Large intestine (tissue), 3 donors: Measurements from ENCODE around the gene ZNF580. TPM values are rescaled to one million over a fixed set of nuclear protein-coding genes. Genes with fewer than 3 reads are reported as not detected.
A peak's percentile ranks its signal among the peaks of the same experiment; 100 is the strongest.

ENCODE experiments used
- DNase-seq, 2 donors: peaks; one replicate each; pipeline versions ENCODE4 v3.0.0 to v3.0.0-alpha.2; 2013
- H3K27ac ChIP-seq: one replicate; pipeline ENCODE4 v1.5.1; 2013; ENCODE audit warnings: low read length
- H3K27me3 ChIP-seq: 2 replicates; pipeline ENCODE4 v1.6.1; 2013; ENCODE audit warnings: low read length; ENCODE audit not compliant: control insufficient read depth, insufficient read depth
- H3K36me3 ChIP-seq: 2 replicates; pipeline ENCODE4 v1.6.1; 2013; ENCODE audit warnings: low read length; ENCODE audit not compliant: control insufficient read depth, insufficient read depth
- H3K4me1 ChIP-seq: one replicate; pipeline ENCODE4 v1.6.1; 2013; ENCODE audit warnings: low read length; ENCODE audit not compliant: control insufficient read depth, insufficient read depth
- H3K4me3 ChIP-seq: one replicate; pipeline ENCODE4 v1.5.1; 2013; ENCODE audit warnings: low read length
- H3K9me3 ChIP-seq: one replicate; pipeline ENCODE4 v1.6.1; 2013; ENCODE audit warnings: mild to moderate bottlenecking, low read depth, low read length, moderate library complexity; ENCODE audit not compliant: control insufficient read depth
- WGBS: methylation state at CpG from one replicate; pipeline ENCODE4 v1.1.5; 2013; ENCODE audit warnings: low lambda C conversion rate; ENCODE audit not compliant: insufficient coverage; 5-methylcytosine and 5-hydroxymethylcytosine counted together
- polyA plus RNA-seq: library from polyadenylated mRNA; unstranded; fragments of 120-200 nt; gene quantifications from one replicate; pipeline ENCODE4 v1.2.1, GENCODE V29; 2013

The ZNF580 gene
- polyA plus RNA-seq, 1 donor, result 31.3 TPM

DNA sequence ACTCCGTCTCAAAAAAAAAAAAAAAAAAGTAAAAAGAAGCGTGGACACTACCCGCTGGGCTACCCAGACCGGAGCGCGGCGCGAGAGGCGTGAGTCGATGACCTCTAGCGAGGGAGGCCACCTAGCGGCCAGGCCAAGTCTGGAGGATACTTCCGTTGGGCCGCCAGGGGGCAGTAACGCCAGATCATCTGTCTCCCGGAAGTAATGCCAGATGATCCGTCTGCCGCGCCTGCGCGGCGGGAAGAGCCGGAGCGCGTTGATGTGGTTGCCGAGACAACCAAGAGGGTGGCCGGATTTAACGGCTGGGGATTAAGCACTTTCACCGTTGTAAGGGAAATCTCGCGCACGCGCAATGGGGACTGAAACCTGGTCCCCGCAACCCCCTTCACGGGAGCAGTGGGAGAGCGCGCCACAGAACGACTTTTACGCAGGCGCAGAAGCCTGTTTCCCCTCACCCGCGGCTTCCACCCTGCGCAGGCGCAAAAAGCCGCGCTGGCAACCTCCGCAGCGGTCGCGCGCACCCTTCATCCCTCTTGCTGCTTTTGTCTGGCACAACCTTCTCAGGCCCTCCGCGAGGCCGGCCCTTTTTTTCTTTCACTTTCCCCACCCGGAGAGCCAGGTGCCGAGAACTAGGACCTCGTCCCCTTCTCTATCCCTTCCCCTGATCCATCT, 13.0 kb downstream of the ZNF580 start:
- peak; percentile 98 to 99 for DNase-seq
- peaks cover 15% of the 10 kb centered on the region for H3K36me3 ChIP-seq
- peak overlapping the region; percentile 99 for H3K27ac ChIP-seq
- H3K9me3 ChIP-seq, result peaks cover 2% of the 10 kb centered on the region
- peaks cover 16% of the 10 kb centered on the region for H3K4me1 ChIP-seq
- no peaks in the 10 kb centered on the region for H3K27me3 ChIP-seq
- no CpG with 5 or more reads among the region's 57 CpGs for WGBS
- peak overlapping the region; percentile 72 for H3K4me3 ChIP-seq

DNA sequence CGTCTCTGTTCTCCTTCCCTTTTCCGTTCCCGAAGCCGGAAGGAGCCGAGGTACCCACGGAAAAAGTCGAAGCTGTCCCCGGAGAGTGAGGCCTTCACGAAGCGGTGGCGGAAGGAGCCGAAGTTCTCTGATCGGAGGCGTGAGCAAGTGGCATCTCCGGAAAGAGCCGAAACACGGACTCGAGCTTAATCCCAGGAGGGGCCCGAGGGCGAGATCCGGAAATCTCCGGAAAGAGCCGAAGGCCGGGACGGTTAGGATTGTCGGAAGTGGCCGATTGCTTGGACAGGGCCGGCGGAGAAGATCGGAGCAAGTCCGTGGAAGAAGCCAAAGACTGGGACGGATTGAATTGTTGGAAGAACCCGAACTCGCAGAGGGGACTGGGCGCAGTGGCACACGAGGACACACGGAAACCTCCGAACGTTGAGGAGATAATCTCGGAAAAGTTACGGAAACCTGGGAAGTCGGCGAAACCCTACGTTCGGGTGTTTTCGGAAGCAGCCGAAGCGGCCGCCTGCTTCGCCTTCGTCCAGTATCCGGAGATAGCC, 13.6 kb downstream of the ZNF580 start:
- H3K36me3 ChIP-seq, result peaks cover 21% of the 10 kb centered on the region
- H3K27me3 ChIP-seq, result no peaks in the 10 kb centered on the region
- H3K4me1 ChIP-seq, result peaks cover 14% of the 10 kb centered on the region
- H3K9me3 ChIP-seq, result peaks cover 2% of the 10 kb centered on the region
- peak overlapping the region; percentile 99 for H3K27ac ChIP-seq
- H3K4me3 ChIP-seq, result peak overlapping the region; percentile 72
- WGBS, result 0% methylated on average over 6 of the region's 52 CpGs
- DNase-seq, result peak; percentile 99

DNA sequence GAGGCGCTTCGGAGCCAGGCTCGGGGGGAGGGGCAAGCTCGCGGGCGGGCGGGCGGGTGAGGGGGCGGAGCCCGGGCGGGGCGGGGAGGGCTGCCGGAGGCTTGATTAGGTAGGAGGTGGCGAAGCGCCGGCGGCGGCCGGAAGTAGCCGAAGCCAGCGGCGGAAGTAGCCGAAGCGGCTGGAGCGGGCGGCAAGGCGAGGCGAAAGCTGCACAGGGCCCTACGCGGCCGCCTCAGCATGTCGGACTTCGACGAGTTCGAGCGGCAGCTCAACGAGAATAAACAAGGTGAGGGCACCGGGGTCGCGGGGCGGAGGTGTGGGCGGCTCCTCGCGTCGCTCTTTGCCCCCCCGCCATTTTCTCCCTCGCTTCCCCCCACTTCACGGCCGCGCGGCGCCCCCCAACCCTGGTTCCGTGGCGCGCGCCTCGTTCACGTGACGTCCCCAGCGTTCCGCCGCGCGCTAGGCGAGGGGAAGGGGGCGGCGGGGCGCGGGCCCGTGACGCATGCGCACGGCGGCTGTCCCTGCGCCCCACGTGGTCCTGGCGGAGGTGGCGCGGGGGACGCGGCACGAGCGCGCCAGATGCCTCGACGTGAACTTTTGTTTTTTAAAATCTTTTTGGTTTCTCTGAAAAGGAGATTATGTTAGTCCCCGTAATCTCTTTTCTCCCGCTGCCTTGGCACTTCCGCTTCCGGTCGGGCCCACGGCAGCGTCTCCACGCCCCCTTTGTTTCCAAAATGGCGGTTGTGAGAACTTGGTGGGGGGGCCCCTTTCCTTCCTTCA, 14.3 kb downstream of the ZNF580 start, which contains the start of gene U2AF2:
Gene U2AF2 (plus strand): TSS at position 168 of the 780 bp plus-strand sequence. CDS start 70 bp downstream, at position 238.
- peaks cover 14% of the 10 kb centered on the region for H3K4me1 ChIP-seq
- WGBS, result no CpG with 5 or more reads among the region's 95 CpGs
- peak within 1 kb of the TSS; percentile 100 for H3K27ac ChIP-seq
- peaks cover 2% of the 10 kb centered on the region for H3K9me3 ChIP-seq
- peak within 1 kb of the TSS; percentile 99 for H3K4me3 ChIP-seq
- H3K27me3 ChIP-seq, result no peaks in the 10 kb centered on the region
- H3K36me3 ChIP-seq, result peaks cover 27% of the 10 kb centered on the region
- peak; percentile 80 to 95 for DNase-seq

DNA sequence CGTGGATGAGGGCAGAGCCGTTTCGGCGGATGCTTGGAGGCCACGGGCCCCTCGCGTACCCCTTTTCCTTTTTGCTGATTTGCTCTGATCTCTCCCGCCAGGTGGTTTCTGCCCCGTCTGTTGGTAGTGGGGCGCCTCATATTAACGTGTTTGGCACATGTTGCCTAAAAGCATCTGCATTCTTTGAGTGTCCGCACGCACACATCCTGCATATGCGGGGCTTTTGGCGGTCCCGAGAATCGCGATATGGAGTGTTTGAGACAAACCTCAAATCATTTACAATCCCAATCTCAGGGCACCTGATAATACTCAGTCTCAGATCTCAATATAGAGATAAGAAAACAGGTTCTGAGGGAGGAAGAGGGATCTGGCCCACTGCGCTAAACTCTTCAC, 14.8 kb downstream of the ZNF580 start:
- H3K4me1 ChIP-seq, result peaks cover 14% of the 10 kb centered on the region
- peaks cover 33% of the 10 kb centered on the region for H3K36me3 ChIP-seq
- H3K4me3 ChIP-seq, result peak overlapping the region; percentile 99
- no peaks in the 10 kb centered on the region for H3K27me3 ChIP-seq
- H3K9me3 ChIP-seq, result peaks cover 2% of the 10 kb centered on the region
- DNase-seq, result no peak
- no CpG with 5 or more reads among the region's 19 CpGs for WGBS
- H3K27ac ChIP-seq, result peak overlapping the region; percentile 100

DNA sequence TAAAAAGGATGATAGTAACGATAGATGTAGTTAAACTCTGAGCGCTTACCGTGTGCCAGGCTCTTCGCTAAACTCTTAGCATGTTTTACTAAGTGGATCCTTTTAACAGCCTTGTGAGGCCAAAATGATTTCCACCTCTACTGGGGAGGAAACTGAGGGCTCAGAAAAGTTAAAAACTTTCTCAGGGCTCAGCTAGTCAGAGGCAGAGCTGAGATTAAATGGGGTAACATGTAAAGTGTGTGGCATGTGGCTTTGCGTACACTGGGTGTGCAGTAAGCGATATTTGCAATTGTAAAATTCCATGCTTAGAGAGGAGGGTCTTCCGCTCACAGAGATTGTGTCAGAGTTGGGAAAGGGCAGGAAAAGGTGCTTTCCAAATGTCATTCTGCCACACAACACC, 15.8 kb downstream of the ZNF580 start:
- Histone ChIP-seq H3K27ac (no peak overlapping the region), H3K36me3 (peaks cover 39% of the 10 kb centered on the region), H3K9me3 (peaks cover 2% of the 10 kb centered on the region), H3K27me3 (no peaks in the 10 kb centered on the region), H3K4me3 (peak overlapping the region; percentile 99), H3K4me1 (peaks cover 14% of the 10 kb centered on the region)
- no peak for DNase-seq
- no CpG with 5 or more reads among the region's 7 CpGs for WGBS

DNA sequence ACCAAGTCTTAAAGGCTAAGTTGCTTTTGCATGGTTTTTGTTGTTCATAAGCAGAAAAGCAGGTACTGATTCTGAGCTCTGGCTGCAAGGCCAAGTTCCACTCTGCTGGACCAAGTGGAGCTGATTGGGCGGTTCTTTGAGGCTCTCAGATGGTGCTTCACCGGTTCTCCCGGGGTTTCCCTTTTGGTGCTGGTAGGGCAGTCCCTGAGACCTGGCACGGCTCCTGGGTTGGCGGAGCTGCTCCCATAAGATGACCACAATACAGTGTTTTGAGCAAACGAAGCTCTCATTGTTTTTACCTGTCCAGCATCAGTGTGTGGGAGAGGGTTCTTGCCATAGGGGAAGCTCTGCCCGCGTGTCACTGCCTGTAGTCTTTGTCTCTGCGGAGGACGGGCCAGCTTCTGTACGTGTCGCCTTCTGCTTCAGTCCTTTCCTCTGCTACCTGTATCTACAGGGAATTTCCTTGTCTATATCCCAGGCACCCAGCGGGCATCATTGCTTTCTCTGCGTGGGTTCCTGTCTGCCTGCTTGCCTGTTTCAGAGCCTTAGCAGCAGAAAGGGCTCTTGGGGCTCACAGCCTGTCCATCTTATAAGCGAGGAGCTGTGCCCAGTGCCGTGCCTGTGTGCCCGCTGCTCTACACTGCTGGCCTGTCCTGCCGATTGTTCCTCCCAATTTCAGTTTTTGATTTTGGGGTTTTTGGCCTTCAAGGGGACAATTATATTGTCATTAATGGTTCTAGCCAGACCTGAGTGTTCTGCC, 16.4 kb downstream of the ZNF580 start:
- no peak overlapping the region for H3K27ac ChIP-seq
- no peak for DNase-seq
- peak overlapping the region; percentile 99 for H3K4me3 ChIP-seq

DNA sequence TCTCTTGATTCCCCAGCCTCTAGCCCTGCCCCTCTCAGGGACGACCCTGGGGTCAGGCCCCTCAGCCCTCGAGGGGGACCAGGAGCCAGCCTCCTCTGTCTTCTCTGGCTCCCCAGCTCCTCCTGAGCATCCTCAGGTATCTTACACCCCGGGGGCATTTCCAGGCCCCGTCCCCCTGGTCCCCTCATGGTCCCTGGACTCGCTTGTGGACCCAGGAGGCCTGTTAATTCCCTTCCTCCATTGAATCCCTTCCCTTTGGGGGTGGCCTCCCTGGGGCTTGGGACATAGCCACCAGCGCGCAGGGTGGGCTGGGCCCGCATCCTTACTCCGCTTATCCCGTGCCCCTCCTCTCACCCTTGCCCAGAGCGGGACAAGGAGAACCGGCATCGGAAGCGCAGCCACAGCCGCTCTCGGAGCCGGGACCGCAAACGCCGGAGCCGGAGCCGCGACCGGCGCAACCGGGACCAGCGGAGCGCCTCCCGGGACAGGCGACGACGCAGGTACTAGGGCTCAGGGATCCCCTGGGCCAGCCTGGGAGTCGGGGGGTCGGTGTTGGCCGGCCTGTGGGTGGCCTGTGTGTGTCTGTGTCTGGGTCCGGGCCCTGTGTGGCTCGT, 18.2 kb downstream of the ZNF580 start:
- Histone ChIP-seq H3K27me3 (no peaks in the 10 kb centered on the region), H3K36me3 (peaks cover 55% of the 10 kb centered on the region), H3K4me3 (no peak overlapping the region), H3K9me3 (peaks cover 2% of the 10 kb centered on the region), H3K4me1 (peaks cover 14% of the 10 kb centered on the region), H3K27ac (no peak overlapping the region)
- no peak for DNase-seq
- WGBS, result no CpG with 5 or more reads among the region's 37 CpGs

More for the DNA sequence above, 16.4 kb downstream of the ZNF580 start:
- WGBS, result 100% methylated on average over 2 of the region's 18 CpGs
- Histone ChIP-seq H3K27me3 (no peaks in the 10 kb centered on the region), H3K36me3 (peaks cover 43% of the 10 kb centered on the region), H3K4me1 (peaks cover 14% of the 10 kb centered on the region), H3K9me3 (peaks cover 2% of the 10 kb centered on the region)

DNA sequence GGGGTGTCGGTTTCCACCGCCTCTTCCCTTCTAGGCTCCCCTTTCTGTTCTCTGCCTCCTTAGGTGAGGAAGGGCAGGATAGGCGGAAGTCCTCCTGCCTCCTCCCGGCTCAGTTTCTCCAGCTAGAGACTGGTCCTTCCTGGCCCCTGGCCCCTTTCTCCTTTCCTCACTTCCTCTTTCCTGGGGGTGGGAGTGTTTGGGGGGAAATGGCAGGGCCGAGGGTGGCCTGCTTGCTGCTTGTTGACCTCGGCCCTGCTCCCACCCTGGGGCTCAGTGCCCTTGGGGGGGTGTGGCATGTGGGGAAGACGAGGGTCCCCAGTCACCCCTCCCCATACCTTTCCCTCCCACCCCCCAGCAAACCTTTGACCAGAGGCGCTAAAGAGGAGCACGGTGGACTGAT, 19.0 kb downstream of the ZNF580 start:
- Histone ChIP-seq H3K27me3 (no peaks in the 10 kb centered on the region), H3K27ac (no peak overlapping the region), H3K4me1 (peaks cover 14% of the 10 kb centered on the region), H3K36me3 (peaks cover 63% of the 10 kb centered on the region), H3K4me3 (no peak overlapping the region), H3K9me3 (peaks cover 2% of the 10 kb centered on the region)
- WGBS, result 100% methylated on average over 1 of the region's 9 CpGs
- no peak for DNase-seq

DNA sequence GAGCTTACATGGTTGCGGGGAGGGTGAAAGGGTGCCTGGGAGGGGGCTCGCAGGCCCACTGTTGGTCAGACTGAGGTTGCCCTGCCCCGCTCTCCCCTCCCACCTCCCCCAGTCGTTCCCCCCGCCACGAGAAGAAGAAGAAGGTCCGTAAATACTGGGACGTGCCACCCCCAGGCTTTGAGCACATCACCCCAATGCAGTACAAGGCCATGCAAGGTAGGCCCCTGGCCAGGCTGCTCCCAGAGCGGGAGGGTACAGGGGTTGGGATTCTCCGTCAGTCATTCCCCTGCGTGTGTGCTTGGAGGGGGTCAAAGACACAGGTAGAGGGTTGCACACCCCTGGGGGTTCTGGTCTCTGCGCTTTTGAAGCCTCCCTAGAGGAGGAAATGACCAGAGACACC, 19.6 kb downstream of the ZNF580 start:
- H3K4me3 ChIP-seq, result no peak overlapping the region
- DNase-seq, result no peak
- peaks cover 66% of the 10 kb centered on the region for H3K36me3 ChIP-seq
- no peak overlapping the region for H3K27ac ChIP-seq
- peaks cover 14% of the 10 kb centered on the region for H3K4me1 ChIP-seq
- no peaks in the 10 kb centered on the region for H3K27me3 ChIP-seq
- no peaks in the 10 kb centered on the region for H3K9me3 ChIP-seq
- WGBS, result no CpG with 5 or more reads among the region's 12 CpGs
